MM.1S (cell line): Measurements from ENCODE around the gene URI1.
"Not testable (repeated sequence)": the region's sequence is repeated elsewhere in the genome, so short reads cannot be mapped to it uniquely, and the experiment has no call there.

Experiments
- DNase-seq: peaks from one replicate; pipeline ENCODE4 v3.0.0-alpha.2; 2015
- H2AFZ ChIP-seq: fragments of 300-600 bp; sonication (generic); 2 replicates; pipeline ENCODE4 v1.6.0; 2016; ENCODE audit warnings: antibody characterized with exemption, low read length
- H3F3A ChIP-seq: fragments of 300-600 bp; sonication (generic); 2 replicates; pipeline ENCODE4 v1.6.1; 2016; ENCODE audit warnings: mild to moderate bottlenecking, antibody characterized with exemption, low read length, moderate library complexity, mixed read lengths; ENCODE audit not compliant: insufficient read depth
- H3K27ac ChIP-seq: fragments of 300-600 bp; sonication (generic); 2 replicates; pipeline ENCODE4 v1.5.1; 2016; ENCODE audit warnings: mild to moderate bottlenecking, low read length
- H3K27me3 ChIP-seq: fragments of 300-600 bp; sonication (generic); replicated peaks from 2 replicates; pipeline ENCODE4 v1.6.0; 2016; ENCODE audit warnings: low read length; ENCODE audit not compliant: insufficient read depth
- H3K36me3 ChIP-seq: fragments of 300-600 bp; sonication (generic); replicated peaks from 2 replicates; pipeline ENCODE4 v1.6.1; 2016; ENCODE audit warnings: mild to moderate bottlenecking, low read length, mixed read lengths; ENCODE audit not compliant: insufficient read depth
- H3K4me1 ChIP-seq: fragments of 300-600 bp; sonication (generic); 2 replicates; pipeline ENCODE4 v1.6.1; 2016; ENCODE audit warnings: low read length, mixed read lengths
- H3K4me2 ChIP-seq: fragments of 300-600 bp; sonication (generic); 2 replicates; pipeline ENCODE4 v1.6.0; 2016; ENCODE audit warnings: low read depth, low read length
- H3K4me3 ChIP-seq: fragments of 300-600 bp; sonication (generic); 2 replicates; pipeline ENCODE4 v1.5.1; 2016; ENCODE audit warnings: low read length, mixed read lengths
- H3K79me2 ChIP-seq: fragments of 300-600 bp; sonication (generic); 2 replicates; pipeline ENCODE4 v1.6.1; 2016; ENCODE audit warnings: mixed run types, low read length, mixed read lengths
- H3K9ac ChIP-seq: fragments of 300-600 bp; sonication (generic); 2 replicates; pipeline ENCODE4 v1.6.1; 2016; ENCODE audit warnings: low read length, mixed read lengths
- H3K9me2 ChIP-seq: fragments of 300-600 bp; sonication (generic); replicated peaks from 2 replicates; pipeline ENCODE4 v1.6.1; 2016; ENCODE audit warnings: mild to moderate bottlenecking, low read length, mixed read lengths; ENCODE audit not compliant: insufficient read depth
- H3K9me3 ChIP-seq: fragments of 300-600 bp; sonication (generic); replicated peaks from 2 replicates; pipeline ENCODE4 v1.6.1; 2016; ENCODE audit warnings: mild to moderate bottlenecking, low read length, mixed read lengths; ENCODE audit not compliant: insufficient read depth
- H4K20me1 ChIP-seq: fragments of 300-600 bp; sonication (generic); 2 replicates; pipeline ENCODE4 v1.6.1; 2016; ENCODE audit warnings: mild to moderate bottlenecking, low read length, moderate library complexity, mixed read lengths; ENCODE audit not compliant: insufficient read depth
- EZH2 ChIP-seq: fragments of 300-600 bp; sonication (generic); optimal IDR thresholded peaks from 2 replicates; pipeline ENCODE3; 2017; ENCODE audit warnings: low read depth, mild to moderate bottlenecking, antibody characterized with exemption, low read length, mixed read lengths
- EZH2phosphoT487 ChIP-seq: fragments of 300-600 bp; sonication (generic); IDR thresholded peaks from 2 replicates; pipeline ENCODE4 v1.6.1; 2018; ENCODE audit warnings: antibody characterized with exemption, low read length
- TF ChIP-seq, protein P1 (sequence below): fragments of 300-600 bp; sonication (generic); IDR thresholded peaks from 2 replicates; pipeline ENCODE4 v1.5.1; 2016; ENCODE audit warnings: antibody characterized with exemption, low read length, mixed read lengths

Gene URI1

DNA sequence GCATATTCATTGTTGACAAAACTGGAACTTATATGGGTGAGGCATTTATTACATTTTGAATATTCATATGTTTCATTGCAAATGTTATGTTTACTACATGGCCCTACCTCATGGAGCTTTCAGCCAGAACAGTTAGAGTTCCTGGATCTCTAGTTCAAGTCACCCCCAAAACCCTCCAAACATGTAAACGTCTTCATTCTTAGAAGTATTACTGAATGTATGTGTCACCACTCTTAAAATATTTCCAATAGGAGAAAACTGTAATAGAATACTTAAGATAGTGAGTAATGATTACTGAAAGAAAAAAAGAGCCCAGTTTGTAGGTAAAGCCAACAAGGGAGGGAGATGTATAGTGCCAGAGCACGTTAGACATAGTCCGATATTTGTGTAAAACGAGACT is 23.5 kb downstream of the URI1 start:
- no peaks in the 10 kb centered on the region for H3K9me2 ChIP-seq
- no peak overlapping the region for H3K4me3 ChIP-seq
- H3K27ac ChIP-seq, result no peak overlapping the region
- no peaks in the 10 kb centered on the region for H3F3A ChIP-seq
- H2AFZ ChIP-seq, result no peak overlapping the region
- TF ChIP-seq EZH2 (no peak), EZH2phosphoT487 (no peak)
- TF ChIP-seq, protein P1, sequence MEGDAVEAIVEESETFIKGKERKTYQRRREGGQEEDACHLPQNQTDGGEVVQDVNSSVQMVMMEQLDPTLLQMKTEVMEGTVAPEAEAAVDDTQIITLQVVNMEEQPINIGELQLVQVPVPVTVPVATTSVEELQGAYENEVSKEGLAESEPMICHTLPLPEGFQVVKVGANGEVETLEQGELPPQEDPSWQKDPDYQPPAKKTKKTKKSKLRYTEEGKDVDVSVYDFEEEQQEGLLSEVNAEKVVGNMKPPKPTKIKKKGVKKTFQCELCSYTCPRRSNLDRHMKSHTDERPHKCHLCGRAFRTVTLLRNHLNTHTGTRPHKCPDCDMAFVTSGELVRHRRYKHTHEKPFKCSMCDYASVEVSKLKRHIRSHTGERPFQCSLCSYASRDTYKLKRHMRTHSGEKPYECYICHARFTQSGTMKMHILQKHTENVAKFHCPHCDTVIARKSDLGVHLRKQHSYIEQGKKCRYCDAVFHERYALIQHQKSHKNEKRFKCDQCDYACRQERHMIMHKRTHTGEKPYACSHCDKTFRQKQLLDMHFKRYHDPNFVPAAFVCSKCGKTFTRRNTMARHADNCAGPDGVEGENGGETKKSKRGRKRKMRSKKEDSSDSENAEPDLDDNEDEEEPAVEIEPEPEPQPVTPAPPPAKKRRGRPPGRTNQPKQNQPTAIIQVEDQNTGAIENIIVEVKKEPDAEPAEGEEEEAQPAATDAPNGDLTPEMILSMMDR, result no peak
- no peaks in the 10 kb centered on the region for H3K27me3 ChIP-seq
- no peaks in the 10 kb centered on the region for H3K9me3 ChIP-seq
- DNase-seq, result no peak
- no peaks in the 10 kb centered on the region for H3K36me3 ChIP-seq
- H3K9ac ChIP-seq, result no peak overlapping the region
- H4K20me1 ChIP-seq, result peaks cover 13% of the 10 kb centered on the region; the same call in 1 of the 2 replicates
- H3K4me2 ChIP-seq, result no peak overlapping the region
- H3K4me1 ChIP-seq, result peaks cover 22% of the 10 kb centered on the region
- peaks cover 92% of the 10 kb centered on the region for H3K79me2 ChIP-seq

DNA sequence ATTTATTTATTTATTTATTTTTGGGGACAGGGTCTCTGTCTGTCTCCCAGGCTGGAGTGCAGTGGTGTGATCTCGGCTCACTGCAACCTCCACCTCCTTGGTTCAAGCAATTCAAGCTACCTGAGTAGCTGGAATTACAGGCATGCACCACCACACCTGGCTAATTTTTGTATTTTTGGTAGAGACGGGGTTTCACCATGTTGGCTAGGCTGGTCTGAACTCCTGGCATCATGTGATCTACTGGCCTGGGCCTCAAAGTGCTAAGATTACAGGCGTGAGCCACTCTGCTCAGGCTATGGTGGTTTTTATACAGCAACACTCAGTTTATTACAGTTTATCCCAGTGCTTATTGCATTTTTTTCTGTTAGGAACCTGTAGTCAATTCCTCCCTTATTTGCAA is 24.1 kb downstream of the URI1 start:
- not testable (repeated sequence) for H3K9ac ChIP-seq, H3K9me2 ChIP-seq, H2AFZ ChIP-seq, H3K27me3 ChIP-seq, DNase-seq, H3F3A ChIP-seq, H3K4me3 ChIP-seq, H3K4me2 ChIP-seq, H3K9me3 ChIP-seq, H3K36me3 ChIP-seq, H3K27ac ChIP-seq
- Histone ChIP-seq H3K79me2 (peaks cover 93% of the 10 kb centered on the region), H4K20me1 (peaks cover 13% of the 10 kb centered on the region; the same call in 1 of the 2 replicates), H3K4me1 (peaks cover 22% of the 10 kb centered on the region)

DNA sequence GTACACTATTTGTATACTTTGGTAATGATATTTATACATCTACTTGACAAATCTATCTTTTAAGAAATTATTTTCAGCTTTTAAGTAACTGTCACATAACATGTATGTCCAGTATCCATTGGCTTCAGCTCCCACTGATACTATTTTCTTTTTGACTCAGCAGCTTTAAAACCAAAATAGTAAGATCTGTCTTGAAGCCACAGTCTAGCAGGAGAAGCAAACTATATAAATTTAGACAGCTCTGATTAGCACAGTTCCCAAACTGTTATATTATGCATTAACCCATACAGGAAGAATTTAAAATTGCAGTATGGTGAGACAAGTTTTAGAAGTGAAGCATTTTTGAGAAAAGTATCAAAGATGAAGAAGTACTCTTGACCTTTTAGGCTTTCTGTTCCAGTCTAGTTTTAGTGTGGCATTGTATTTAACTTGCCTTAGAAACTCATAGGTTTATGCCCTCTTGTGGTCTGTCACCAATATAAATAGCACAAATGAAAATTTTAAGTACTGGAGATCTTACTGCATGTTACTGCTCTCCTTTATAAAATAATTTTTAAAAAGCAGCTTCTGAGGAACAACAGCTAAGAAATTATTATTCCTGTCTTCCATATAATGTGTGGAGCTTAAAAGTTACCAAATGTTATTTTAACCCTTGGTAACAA is 24.7 kb downstream of the URI1 start:
- no peaks in the 10 kb centered on the region for H3K36me3 ChIP-seq
- H3K27ac ChIP-seq, result no peak overlapping the region
- no peaks in the 10 kb centered on the region for H3K9me2 ChIP-seq
- TF ChIP-seq EZH2phosphoT487 (no peak), EZH2 (no peak)
- TF ChIP-seq, protein P1, result peak; percentile 33
- no peaks in the 10 kb centered on the region for H3K9me3 ChIP-seq
- H3K4me2 ChIP-seq, result no peak overlapping the region
- peak; percentile 35 for DNase-seq
- no peak overlapping the region for H3K9ac ChIP-seq
- no peaks in the 10 kb centered on the region for H3K27me3 ChIP-seq
- peaks cover 22% of the 10 kb centered on the region for H3K4me1 ChIP-seq
- no peak overlapping the region for H2AFZ ChIP-seq
- H3K4me3 ChIP-seq, result no peak overlapping the region
- peaks cover 13% of the 10 kb centered on the region; the same call in 1 of the 2 replicates for H4K20me1 ChIP-seq
- H3F3A ChIP-seq, result no peaks in the 10 kb centered on the region
- H3K79me2 ChIP-seq, result peaks cover 94% of the 10 kb centered on the region

DNA sequence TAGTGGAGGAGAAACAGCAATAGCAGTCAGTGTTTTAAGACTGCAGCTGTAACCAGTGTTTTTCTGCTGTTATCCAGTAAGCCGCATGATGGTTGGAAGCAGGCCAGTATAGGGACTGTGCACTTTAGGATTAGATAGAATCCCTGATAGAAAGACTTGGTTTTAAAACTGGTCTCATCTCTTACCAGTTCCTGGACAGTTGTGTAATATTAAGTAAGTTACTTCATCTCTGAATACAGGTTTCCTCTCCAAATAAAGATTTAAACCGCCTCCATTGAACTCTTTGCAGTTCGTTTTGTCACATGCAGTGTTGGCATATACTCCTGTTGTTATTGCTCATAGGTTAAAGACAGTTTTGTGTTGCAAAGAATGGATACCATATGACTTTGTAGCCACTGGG is 25.6 kb downstream of the URI1 start:
- Histone ChIP-seq H4K20me1 (peaks cover 16% of the 10 kb centered on the region; the same call in 1 of the 2 replicates), H3K4me1 (peaks cover 22% of the 10 kb centered on the region), H3K9me3 (no peaks in the 10 kb centered on the region), H3K9ac (no peak overlapping the region), H3K4me3 (no peak overlapping the region), H3K36me3 (no peaks in the 10 kb centered on the region), H3F3A (no peaks in the 10 kb centered on the region), H3K79me2 (peaks cover 95% of the 10 kb centered on the region), H3K9me2 (no peaks in the 10 kb centered on the region), H3K27me3 (no peaks in the 10 kb centered on the region), H3K27ac (no peak overlapping the region), H2AFZ (no peak overlapping the region), H3K4me2 (no peak overlapping the region)
- no peak for DNase-seq
- TF ChIP-seq EZH2, result no peak
- TF ChIP-seq, protein P1, result no peak
